ENCODE measurements around the gene REEP1. TPM values are rescaled to one million over a fixed set of nuclear protein-coding genes. Genes with fewer than 3 reads are reported as not detected.

The REEP1 gene
- total and polyA plus RNA-seq, 2 of the 13 experiments (the other 11 are each of a cell fraction or from before 2014, with no cell fraction given), result 0.27 TPM; not detected in 1

DNA sequence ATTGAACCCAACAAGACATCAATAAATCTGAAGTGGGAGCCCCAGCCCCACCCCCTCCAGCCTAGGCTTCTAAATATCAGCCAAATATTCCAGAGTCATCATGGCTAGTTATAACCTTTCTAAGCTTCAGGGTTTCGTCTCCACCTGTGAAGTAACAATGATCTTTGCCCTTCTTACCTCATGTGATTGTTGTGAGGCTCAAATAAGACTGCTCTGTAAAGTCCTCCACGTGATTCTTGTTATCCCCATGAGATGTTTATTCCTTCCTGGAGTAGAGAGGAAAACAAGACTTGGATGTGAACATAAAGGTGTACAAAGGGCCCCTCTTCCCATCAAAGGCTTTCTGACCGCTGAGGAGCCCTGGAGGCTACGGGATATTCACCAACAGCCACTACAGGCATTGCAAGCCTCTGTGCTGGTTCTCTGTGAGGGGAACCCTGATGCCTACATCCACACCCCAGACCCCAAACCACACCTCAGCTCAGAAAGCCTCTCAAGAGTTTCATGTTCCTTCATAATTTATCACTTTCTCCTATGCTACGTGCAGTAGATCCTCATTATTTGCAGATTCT lies 20.1 kb upstream of the REEP1 start (continued):
- TF ChIP-seq ELF3 (CRISPR knock-in tag; IDR thresholded peaks at IDR 0.05) (no peak), MIER3 (CRISPR knock-in tag; IDR thresholded peaks at IDR 0.05; ENCODE audit: borderline replicate concordance) (no peak), GTF3A (CRISPR knock-in tag; conservative IDR thresholded peaks at IDR 0.05) (no peak), SCMH1 (CRISPR knock-in tag; IDR thresholded peaks at IDR 0.05; ENCODE audit: borderline replicate concordance) (no peak), MAFK (conservative IDR thresholded peaks at IDR 0.05 in 1 of 2, IDR thresholded peaks at IDR 0.05 in 1 of 2; ENCODE audit: low read length in 2 of 2) (no peak), ZBTB21 (CRISPR knock-in tag; IDR thresholded peaks at IDR 0.05) (no peak), FOXJ3 (CRISPR knock-in tag; IDR thresholded peaks at IDR 0.05; ENCODE audit: borderline replicate concordance) (no peak), SOX13 (IDR thresholded peaks at IDR 0.05) (no peak), SOX13 (CRISPR knock-in tag; conservative IDR thresholded peaks at IDR 0.05 in 1 of 2, IDR thresholded peaks at IDR 0.05 in 1 of 2) (peak in 1 of 2 experiments; percentile 16; a peak in 1 of 4 replicates), U2AF1 (optimal IDR thresholded peaks at IDR 0.05; ENCODE audit: low read depth, low read length) (no peak), MXI1 (IDR thresholded peaks at IDR 0.05; ENCODE audit: borderline replicate concordance, low read depth, low read length) (no peak), ZNF703 (CRISPR knock-in tag; IDR thresholded peaks at IDR 0.05; ENCODE audit: borderline replicate concordance) (no peak), MIER2 (CRISPR knock-in tag; IDR thresholded peaks at IDR 0.05) (no peak), ZFP82 (CRISPR knock-in tag; IDR thresholded peaks at IDR 0.05; ENCODE audit: borderline replicate concordance) (no peak)
- TF ChIP-seq, protein P1, sequence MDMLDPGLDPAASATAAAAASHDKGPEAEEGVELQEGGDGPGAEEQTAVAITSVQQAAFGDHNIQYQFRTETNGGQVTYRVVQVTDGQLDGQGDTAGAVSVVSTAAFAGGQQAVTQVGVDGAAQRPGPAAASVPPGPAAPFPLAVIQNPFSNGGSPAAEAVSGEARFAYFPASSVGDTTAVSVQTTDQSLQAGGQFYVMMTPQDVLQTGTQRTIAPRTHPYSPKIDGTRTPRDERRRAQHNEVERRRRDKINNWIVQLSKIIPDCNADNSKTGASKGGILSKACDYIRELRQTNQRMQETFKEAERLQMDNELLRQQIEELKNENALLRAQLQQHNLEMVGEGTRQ (IDR thresholded peaks at IDR 0.05; ENCODE audit: low read depth, low read length), result 0 out of 2 replicates have a peak, but pooled peaks have one; percentile 17
- TF ChIP-seq, protein P1 (CRISPR knock-in tag; IDR thresholded peaks at IDR 0.05; ENCODE audit: borderline replicate concordance), result no peak; the same call in 1 of the 2 replicates
- TF ChIP-seq, protein P2, sequence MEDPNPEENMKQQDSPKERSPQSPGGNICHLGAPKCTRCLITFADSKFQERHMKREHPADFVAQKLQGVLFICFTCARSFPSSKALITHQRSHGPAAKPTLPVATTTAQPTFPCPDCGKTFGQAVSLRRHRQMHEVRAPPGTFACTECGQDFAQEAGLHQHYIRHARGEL (CRISPR knock-in tag; IDR thresholded peaks at IDR 0.05), result no peak
